ENCODE results near the gene VWF. TPM values are rescaled to one million over a fixed set of nuclear protein-coding genes. Genes with fewer than 3 reads are reported as not detected.

VWF gene
- total RNA-seq, 1 donor from 2014 or later: 733 TPM

DNA sequence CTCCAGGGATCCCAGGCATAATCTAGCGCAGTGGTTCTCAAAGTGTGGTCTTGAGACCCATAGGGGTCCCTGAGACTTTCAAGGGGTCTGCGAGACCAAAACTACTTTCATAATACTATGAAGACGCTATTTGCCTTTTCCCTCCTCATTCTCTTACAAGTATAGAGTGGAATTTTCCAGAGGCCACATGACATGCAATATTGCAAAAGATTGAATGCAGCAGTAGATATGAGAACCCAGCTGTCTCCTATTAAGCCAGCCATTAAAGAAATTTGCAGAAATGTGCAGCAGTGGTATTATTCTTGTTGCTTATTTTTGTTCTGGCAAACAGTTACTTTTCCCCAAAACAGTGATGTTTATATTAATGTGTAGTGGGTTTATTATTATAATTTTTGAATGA is 62.8 kb downstream of the VWF start:
- no peak for DNase-seq (ENCODE audit: low spot score)

DNA sequence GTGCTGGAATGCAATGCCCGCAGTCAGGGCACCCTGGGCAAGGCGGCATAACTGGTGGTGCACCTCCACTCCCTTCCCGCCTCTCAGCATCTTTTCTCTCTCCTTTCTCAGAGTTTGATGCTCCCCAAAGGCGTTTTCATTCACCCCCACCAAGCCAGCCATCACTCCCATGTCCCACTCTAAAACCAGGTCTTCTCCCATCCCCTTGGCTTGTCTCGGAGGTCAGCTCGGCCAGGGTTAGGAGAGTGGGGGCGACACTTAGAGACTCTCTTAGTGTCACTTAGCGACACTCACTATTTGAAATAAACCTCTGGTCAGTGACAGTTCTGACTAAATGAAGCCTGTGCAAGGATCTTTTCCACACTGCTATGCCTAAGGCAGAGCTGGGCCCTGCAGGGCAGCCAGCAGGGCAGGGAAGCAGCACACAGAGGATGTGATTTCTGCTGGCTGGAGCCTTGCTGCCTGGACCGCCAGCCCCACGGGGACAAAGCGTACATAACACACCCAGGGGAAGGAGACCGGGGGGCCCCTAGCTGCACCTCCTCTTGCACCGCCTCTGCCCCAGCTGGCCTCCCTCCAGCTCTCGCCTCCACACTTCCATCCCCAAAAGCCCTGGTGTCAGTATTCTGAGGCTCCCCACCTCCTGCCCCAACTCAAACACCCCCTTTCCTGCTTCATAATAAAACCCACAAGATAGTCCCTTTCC is 64.5 kb downstream of the VWF start:
- no peak for DNase-seq (ENCODE audit: low spot score)

DNA sequence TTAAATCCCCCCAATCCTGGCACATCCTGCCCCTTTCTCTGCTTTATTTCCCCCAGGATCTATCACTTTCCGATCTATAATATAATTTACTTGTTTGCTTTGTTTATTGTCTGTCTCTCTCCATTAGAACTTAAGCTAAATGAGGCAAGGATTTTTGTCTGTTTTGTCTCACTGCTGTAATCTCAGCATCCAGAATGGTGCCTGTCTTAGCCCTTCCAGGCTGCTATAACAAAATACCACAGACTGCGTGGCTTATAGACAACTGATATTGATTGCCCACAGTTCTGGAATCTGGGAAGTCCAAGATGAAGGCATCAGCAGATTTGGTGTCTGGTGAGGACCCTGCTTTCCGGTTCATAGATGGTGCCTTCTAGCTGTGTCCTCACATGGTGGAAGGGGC is 65.2 kb downstream of the VWF start:
- no peak for DNase-seq (ENCODE audit: low spot score)

GRCh38 chr12:6058481-6059161 is 65.8 kb downstream of the VWF start:
- DNase-seq (ENCODE audit: low spot score): no peak

DNA sequence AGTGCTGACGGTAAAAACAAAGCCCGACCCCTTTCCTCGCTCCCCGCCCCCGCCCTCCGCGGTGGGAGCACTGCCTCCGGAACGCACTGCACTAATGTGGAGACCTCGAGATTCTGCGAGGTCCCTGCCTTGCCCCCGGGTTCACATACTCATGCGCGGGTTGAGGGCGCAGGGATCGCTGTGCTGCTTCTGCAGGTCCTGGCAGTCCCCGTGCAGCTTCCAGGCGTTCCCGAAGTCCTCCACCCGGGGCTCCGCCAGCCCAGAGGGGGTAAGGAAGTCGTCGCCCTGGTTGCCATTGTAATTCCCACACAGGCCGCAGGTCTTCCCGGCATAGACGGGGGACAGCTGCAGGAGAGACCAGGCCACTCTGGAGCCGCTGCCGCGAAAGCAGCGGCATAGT is 66.8 kb downstream of the VWF start:
- DNase-seq (ENCODE audit: low spot score): no peak

DNA sequence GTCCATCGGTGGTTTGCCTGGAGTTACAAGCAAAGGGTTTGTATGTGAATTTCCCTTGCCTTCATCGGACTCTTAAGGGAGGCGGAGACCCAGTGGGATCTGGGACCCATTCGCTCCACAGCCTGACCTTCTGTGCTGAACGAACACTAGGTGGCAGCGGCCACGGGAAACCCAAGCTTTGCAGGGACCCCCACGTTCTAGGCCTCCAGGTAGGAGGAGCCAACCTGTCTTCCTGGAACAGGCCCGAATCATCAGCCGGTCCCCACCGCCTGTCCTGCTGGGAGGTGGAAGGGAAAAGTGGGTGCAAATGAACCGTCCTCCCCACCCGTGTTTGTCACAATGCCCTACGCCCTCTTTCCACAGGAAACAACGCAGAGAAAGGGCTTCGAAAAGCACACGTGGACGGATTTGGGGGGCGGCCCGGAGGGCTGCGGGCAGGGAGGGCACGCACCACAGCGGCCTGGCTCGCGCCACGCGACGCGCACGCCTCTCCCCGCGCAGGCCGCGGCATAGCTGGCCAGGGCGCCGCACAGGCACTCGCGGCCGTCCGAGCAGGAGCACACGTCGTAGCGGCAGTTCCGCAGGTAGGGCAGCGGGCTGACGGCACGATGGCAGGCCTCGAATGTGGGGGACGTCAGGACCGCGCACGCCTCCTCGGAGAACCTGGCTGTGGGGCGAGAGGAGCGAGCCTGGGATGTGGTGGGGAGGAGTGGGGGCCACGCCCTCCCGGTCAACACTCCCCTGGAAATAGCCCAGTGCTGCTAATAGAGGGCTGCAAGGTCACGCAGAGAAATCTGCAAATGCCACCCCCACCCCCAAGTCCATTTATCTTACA is 67.8 kb downstream of the VWF start:
- no peak for DNase-seq (ENCODE audit: low spot score)

DNA sequence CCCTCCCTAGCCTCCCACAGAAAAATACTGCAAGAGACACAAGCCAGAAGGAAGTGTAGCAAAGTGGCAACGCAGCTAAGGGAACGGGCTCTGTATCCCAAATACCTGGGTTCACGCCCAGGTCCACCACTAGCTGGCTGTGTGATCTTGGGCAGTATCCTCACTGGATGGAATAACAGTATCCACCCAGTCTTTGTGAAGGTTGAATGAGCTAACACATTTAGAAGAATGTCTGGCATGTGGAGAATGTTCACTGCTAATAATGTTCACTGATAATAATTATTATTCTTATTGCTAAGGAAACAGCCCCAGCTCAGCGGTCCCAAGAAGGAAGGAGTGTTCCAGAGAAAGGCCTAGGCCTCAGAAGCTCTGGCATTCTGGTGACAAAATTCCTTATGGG is 70.9 kb downstream of the VWF start:
- no peak for DNase-seq (ENCODE audit: low spot score)

DNA sequence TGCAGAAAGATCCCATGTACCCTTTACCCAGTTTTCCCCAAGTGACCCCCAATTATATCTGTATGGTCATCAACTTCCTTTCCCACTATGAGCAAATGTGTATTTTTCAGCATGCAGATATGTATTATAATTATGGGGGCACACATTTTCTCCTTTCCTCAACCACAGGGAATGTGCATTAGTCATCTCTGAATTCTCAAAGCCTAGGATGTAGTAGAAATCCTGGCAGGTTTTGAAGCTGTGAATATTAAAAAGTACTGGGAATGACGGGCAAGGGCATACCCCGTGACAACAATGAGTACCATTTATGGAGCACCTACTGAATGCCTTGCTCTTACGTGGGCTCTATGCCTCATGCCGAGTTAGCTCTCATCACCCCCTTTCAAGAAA is 71.5 kb downstream of the VWF start:
- no peak for DNase-seq (ENCODE audit: low spot score)

DNA sequence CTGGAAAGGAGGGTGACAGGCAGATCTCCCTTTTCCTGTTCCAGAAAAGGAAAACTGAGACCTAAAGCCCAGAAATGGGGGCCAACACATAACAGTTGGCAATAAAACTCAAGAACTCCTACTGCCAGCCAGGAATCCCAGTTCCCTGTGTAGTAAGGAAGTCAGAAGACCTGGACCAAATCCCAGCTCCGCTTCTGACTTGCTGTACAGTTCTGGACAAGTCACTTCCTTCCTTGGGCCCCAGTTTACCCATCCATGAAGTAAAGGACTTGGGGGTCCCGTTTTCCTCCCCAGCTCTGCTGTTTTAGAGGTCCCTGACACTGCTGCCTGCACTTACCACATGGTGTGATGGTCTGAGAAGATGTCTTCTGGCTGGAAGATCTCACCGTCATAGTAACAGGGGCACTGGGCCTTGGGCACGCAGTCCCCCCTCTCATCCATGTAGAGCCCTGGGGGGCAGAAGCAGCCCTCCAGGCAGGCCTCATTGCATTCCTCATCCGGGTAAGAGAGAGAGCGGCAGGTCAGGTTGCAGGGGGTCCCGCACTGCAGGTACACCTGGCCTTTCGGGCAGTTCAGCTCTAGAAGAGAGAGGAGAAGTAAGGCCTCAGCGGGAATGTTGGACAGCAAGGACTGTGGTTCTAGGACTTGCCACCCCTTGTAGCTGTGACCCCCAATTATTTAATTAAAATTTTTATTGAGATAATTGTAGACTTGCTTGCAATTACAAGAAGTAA is 72.1 kb downstream of the VWF start:
- no peak for DNase-seq (ENCODE audit: low spot score)

DNA sequence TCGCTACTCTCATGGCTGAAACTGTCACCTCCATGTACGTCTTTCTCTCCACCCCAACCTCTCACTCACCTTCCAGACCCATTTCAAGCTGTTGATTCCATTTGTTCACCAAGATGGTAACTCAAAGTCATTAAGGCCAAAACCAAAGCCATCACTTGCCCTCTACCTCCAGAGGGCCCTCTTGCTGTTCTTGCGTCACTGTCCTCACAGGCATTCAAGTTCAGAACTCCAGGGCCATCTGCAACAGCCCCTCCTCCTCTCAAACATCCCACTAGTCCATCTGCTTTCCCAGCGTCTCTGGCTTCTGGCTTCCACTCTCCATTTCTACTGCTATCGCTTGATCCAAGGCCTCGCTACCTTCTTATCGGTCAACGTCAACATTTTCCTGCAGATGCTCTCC is 74.5 kb downstream of the VWF start:
- DNase-seq (ENCODE audit: low spot score): no peak

GRCh38 chr12:6049587-6049986 is 74.9 kb downstream of the VWF start:
- no peak for DNase-seq (ENCODE audit: low spot score)

DNA sequence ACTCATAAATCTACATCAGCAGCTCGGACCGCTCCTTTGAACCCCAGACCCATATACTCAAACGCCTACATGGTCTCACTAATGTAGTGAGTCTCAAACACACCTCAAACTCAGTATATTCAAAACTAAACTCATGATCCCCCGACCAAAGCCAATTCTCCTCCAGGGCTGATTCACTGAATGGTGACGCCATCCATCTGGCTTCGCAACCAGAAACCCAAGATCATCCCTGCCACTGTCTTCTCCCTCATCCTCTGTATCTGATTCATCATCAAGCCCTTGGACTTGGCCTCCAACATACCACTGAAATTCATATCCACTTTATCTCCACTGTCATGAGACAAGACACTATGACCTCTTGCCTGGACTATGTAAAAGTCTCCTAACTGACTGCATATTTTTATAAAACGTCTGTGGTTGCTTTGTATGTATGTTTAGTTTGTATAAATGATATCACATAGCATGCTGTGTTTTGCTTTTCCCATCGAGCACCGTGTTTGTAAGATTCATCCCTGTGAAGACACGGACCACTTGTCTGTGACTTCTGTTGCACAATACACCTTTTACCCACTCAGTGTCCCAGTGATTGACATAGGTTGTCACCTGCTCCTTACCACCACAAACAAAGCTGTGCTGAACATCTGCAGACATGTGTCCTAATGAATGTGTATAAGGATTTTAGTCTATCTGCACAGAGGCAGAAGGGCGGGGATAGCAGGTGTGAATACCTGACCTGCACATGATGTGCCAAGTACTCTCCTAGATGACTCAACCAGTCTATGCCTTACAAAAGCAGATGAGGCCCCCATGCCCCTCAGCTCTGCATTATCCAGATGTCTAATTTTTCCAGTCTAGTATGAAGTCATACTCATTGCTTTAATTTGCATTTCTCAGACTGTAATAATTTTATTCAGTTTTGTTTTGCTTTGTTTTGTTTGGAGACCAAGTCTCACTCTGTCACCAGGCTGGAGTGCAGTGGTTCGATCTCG is 76.9 kb downstream of the VWF start:
- no peak for DNase-seq (ENCODE audit: low spot score)

GRCh38 chr12:6046511-6047180 is 77.8 kb downstream of the VWF start:
- DNase-seq (ENCODE audit: low spot score): no peak

DNA sequence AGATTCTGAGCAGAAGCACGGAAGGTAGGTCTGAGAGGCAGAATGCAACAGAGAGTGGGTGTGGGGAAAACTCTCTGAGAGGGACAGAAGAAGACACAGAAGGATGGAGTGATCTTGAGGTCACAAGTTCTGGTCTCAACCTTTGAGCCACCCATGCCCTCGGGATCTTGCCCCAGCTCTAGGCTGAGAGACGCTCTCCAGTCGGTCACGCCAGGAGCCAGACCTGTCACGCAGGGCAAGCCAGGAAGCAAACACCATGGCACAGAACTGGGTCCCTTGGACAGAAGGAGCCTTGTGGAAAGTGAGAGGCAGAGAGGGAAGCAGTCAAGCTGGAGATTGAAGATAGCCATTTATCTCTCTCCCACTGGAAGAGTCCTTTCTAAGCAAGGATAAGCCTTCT is 79.0 kb downstream of the VWF start:
- no peak for DNase-seq (ENCODE audit: low spot score)

- DNase-seq (ENCODE audit: low spot score): no peak
Observed at GRCh38 chr12:6044082-6044481, 80.4 kb downstream of the VWF start.

- DNase-seq (ENCODE audit: low spot score): no peak
Observed at GRCh38 chr12:6042446-6042845, 82.0 kb downstream of the VWF start.

DNA sequence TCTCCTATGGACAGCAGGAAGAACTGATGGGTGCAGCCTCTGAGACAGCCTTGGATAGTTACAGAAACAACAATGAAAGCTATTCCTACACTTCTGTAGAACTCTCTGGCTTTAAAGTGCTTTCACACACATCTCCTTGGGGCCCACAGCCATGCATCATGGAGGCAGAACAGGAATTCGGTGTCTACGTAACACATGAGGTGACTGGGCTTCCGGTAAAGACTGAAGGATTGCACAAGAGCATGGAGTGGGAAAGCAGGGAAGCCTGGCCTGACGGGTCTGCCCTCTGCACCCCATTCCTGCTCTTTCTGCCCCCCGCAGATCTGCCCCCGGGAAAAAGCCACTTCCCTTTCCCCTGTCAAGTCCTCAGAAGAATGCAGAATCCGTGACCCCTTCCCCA is 82.6 kb downstream of the VWF start:
- no peak for DNase-seq (ENCODE audit: low spot score)

DNA sequence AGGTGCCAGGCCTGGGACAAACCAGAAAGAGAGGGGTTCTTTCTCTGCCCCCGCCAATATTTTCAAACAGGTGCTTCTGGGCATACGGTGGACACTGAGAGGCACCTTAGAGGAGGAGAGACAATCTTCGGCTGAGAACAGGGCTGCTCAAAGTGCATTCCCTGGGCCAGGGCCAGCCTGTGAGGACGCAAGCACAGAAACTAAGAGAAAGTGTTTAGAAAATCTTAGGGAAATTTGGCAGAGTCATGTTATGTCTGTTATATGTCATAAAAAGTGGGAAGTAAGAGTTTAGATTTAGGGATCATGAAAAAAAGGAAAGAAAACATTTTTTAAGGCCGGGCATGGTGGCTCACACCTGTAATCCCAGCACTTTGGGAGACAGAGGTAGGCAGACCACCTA is 83.7 kb downstream of the VWF start:
- DNase-seq (ENCODE audit: low spot score): no peak

DNA sequence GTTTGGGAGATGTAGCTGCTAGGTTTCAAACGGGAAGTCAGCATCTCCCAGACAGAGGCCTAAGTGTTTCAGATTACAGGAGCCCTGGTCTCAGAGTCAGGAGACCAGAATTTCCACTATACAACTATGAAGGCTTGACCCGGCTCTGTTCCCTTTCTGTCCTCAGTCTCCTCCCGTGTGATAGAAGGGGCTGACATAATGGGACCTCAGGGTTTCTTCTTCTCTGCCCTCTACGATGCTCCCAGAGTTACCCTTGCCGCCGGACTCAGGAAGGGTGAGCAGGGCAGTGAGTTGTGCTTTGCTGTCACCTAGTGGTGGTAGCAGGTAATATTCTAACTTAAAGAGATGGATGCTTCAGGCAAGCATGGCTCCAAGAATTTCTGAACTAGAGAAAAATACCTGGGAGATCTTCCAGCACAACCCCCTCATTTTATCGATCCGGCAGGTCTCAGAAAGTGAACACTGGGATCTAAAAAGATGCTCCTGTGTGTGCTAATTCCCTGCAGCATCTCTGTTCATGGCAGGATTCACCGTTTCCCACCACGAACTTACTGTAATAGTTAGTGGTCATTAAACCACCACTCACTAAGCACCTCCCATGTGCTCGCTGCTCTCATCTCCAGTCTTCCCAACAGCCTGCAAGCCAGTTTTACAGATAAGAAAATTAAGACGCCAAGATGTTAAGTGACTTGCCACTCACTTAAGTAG is 84.4 kb downstream of the VWF start:
- no peak for DNase-seq (ENCODE audit: low spot score)
